ENCODE results near the gene KLHL4.

Gene KLHL4

DNA sequence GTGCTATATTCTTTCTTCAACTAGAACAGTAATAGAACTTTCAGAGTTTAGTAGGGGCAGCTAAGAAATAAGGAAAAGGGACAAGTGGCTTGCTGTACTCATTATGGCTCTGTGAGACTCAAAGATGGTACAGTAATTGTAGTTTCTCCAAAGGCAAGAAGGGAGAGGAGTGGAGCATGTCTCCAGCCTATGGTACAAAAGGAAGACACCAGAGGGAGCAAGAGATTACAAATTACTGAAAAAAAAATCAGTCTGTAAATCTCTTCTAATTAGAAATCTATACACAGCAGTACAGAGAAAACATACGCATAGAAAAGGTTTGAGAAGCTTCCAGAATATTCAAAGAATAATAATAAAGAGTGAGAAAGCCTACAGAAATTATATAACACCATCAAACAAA lies 61.4 kb downstream of the KLHL4 start:
- H3K4me3 ChIP-seq (ENCODE audit: low read depth, low read length) = no peak overlapping the region
- no peak for TF ChIP-seq CTCF (IDR thresholded peaks at IDR 0.05; ENCODE audit: low read depth, low read length, missing control alignments)
- no peak for DNase-seq (ENCODE audit: low read depth)
- in situ Hi-C loops (cut with HindIII; ENCODE audit: low sequenced_read_pairs) = no loop called here

DNA sequence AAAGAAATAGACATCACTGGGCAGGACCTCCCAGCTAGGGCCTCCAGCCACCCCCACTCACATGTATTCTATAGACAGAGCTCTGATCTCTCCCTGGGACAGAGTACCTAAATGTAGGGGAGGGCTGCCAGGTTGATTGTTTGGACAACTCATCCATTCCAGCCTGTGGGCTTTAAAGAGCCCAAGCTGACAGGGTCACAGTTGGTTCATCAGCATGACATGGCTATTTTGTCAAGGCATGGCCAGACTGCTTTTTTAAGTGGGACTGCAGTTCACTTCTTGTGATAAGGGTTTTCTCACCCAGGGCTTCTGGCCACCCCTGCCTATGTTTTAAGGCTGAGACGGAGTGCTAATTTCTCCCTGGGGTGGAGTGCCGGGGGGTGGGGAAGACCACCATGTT lies 63.3 kb downstream of the KLHL4 start:
- in situ Hi-C loops (cut with HindIII; ENCODE audit: low sequenced_read_pairs) = no loop called here
- H3K4me3 ChIP-seq (ENCODE audit: low read depth, low read length) = no peak overlapping the region
- no peak for DNase-seq (ENCODE audit: low read depth)
- TF ChIP-seq CTCF (IDR thresholded peaks at IDR 0.05; ENCODE audit: low read depth, low read length, missing control alignments) = no peak

DNA sequence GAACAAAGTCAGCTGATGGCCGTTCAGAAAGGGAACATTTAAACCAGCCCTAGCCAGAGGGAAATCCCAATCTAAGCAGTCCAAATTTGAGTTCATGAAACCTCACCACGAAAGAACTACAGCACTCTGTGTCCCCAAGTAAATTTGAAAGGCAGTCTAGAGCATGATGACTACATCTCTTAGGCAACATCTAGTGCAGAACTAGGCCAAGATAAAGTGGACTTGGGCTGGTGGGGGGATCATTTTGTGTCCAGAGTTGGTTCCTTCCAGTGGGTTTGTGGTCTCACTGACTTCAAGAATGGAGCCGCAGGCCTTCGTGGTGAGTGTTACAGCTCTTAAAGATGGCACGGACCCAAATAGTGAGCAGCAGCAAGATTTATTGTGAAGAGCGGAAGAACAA lies 64.9 kb downstream of the KLHL4 start:
- TF ChIP-seq CTCF (IDR thresholded peaks at IDR 0.05; ENCODE audit: low read depth, low read length, missing control alignments) = no peak
- in situ Hi-C loops (cut with HindIII; ENCODE audit: low sequenced_read_pairs) = no loop called here
- no peak overlapping the region for H3K4me3 ChIP-seq (ENCODE audit: low read depth, low read length)
- DNase-seq (ENCODE audit: low read depth) = no peak

DNA sequence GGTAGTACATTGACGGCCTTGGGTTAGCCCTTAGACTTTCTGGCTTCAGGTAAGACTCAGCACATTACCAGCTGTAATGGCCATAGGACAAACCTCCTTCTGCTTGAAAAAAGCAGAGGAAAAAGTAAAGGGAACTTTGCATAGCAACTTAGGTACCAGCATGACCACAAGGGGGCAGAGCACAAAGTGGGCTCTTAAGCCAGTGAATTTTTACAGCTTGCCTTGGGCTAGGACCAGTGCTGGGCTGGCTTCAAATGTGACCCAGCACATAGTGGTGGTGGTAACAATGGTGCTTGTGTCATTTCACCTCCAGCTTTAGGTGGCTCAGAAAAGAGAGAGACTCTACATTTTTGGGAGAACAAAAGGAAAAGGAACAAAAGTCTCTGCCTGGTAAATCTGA lies 66.1 kb downstream of the KLHL4 start:
- no peak overlapping the region for H3K4me3 ChIP-seq (ENCODE audit: low read depth, low read length)
- DNase-seq (ENCODE audit: low read depth) = no peak
- TF ChIP-seq CTCF (IDR thresholded peaks at IDR 0.05; ENCODE audit: low read depth, low read length, missing control alignments) = peak; percentile 28
- in situ Hi-C loops (cut with HindIII; ENCODE audit: low sequenced_read_pairs) = no loop called here

DNA sequence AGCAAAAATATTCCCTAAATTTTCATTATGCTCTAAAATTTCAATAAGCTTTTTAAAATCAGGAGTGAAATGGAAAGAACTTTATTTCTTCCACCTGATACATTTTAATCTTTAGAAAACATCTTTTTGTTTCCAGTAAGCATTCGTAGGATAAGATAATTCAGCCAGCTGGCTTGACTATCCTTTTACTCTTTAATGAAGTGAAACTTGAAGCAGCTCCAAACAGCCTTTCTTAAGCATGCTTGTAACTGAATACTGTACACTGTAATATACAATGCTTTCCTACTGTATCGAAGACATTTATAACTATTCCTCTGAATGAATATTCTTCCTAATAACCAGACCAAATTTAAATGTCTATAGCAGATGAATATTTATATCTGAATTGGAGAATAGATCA lies 98.8 kb downstream of the KLHL4 start:
- no peak for TF ChIP-seq CTCF (IDR thresholded peaks at IDR 0.05; ENCODE audit: low read depth, low read length, missing control alignments)
- in situ Hi-C loops (cut with HindIII; ENCODE audit: low sequenced_read_pairs) = no loop called here
- no peak overlapping the region for H3K4me3 ChIP-seq (ENCODE audit: low read depth, low read length)
- no peak for DNase-seq (ENCODE audit: low read depth)

DNA sequence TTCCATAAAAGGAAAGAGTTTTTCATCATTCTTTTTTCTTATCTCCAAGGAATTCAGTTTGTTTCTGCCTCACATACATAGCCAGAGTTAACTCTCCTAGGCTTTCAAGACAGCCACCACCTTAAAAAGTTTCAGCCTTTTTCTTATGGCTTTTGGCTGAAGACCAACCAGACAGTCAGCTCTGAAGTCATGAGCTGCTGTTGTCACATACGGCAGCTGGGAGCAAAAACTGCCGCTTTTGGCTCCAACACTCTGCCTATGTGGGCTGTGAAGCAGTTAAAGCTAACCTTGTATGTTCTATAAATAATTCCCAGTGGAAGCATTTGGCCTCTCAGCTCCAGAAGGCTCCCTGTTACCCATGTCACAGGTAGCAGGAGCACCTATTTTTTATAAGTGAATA lies 104.1 kb downstream of the KLHL4 start:
- no peak for DNase-seq (ENCODE audit: low read depth)
- no peak for TF ChIP-seq CTCF (IDR thresholded peaks at IDR 0.05; ENCODE audit: low read depth, low read length, missing control alignments)
- in situ Hi-C loops (cut with HindIII; ENCODE audit: low sequenced_read_pairs) = no loop called here
- no peak overlapping the region for H3K4me3 ChIP-seq (ENCODE audit: low read depth, low read length)

DNA sequence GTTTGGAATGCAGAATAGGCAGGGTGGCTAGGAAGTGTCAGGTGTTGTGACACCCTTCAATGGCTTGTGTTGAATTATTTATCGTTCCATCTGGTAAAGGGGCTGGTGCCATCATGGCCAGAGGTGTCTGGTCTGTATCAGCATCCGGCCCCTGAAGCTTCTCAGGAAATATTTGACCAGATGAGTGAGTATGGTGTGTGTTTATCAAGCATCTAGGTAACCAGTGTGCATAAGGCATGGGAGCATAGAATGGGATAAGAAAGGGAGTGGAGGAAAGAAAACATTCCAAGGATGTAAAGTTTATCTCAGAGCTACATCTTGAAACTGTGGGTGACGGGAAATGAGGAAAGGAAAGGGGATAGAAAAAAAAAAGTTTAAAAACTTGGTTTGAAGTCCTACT lies 109.4 kb downstream of the KLHL4 start:
- TF ChIP-seq CTCF (IDR thresholded peaks at IDR 0.05; ENCODE audit: low read depth, low read length, missing control alignments) = no peak
- in situ Hi-C loops (cut with HindIII; ENCODE audit: low sequenced_read_pairs) = no loop called here
- H3K4me3 ChIP-seq (ENCODE audit: low read depth, low read length) = no peak overlapping the region
- no peak for DNase-seq (ENCODE audit: low read depth)

Measured in astrocyte of the cerebellum (primary cell).